B cell (primary cell): ENCODE results near the gene PCDH1. TPM values are rescaled to one million over a fixed set of nuclear protein-coding genes. Genes with fewer than 3 reads are reported as not detected.

Experiments used
- ATAC-seq: fragments of 200-7000 bp; cut with Tn5 transposase; one replicate; pipeline ENCODE4 v1.10.0; 2021; ENCODE audit warnings: low read depth, mild to moderate bottlenecking, moderate number of reproducible peaks, moderate library complexity
- CTCF ChIA-PET: fragments of 350-600 bp; sonication (Branson Sonifier 250); formaldehyde crosslinking; loops from one replicate; lab custom pipeline; 2021; ENCODE audit warnings: antibody characterized with exemption, inconsistent platforms; lab: Charles Lee
- POLR2A ChIA-PET: fragments of 350-600 bp; sonication (Branson Sonifier 250); formaldehyde crosslinking; loops from one replicate; lab custom pipeline; 2021; ENCODE audit warnings: antibody characterized with exemption; lab: Charles Lee
- DNase-seq: peaks from one replicate; pipeline ENCODE4 v3.0.0; 2013
- H2AFZ ChIP-seq: 2 replicates; pipeline ENCODE4 v1.6.1; 2012; ENCODE audit warnings: mild to moderate bottlenecking, low read depth, low read length; ENCODE audit not compliant: insufficient read depth, poor library complexity, severe bottlenecking
- H3K27ac ChIP-seq, 2 donors: 1 replicate in 1 of 2; 2 replicates in 1 of 2; pipeline ENCODE4 v1.5.1; 2012 to 2013; ENCODE audit warnings: low read length in 2 of 2, mild to moderate bottlenecking in 2 of 2, moderate library complexity in 1 of 2
- H3K27me3 ChIP-seq, 4 experiments: fragments of 200-600 bp in 1 of 4; sonication (generic) in 1 of 4; replicated peaks in 1 of 4; 1 replicate in 2 of 4; 2 replicates in 2 of 4; pipeline versions ENCODE4 v1.6.1 to v1.7.0; 2013 to 2016; ENCODE audit warnings: low read length in 3 of 4, mild to moderate bottlenecking in 2 of 4, mixed read lengths in 1 of 4, moderate library complexity in 1 of 4; ENCODE audit not compliant: insufficient read depth in 4 of 4, control insufficient read depth in 3 of 4; ENCODE audit errors: control extremely low read depth in 1 of 4
- H3K36me3 ChIP-seq, 2 experiments: replicated peaks in 1 of 2; 1 replicate in 1 of 2; 2 replicates in 1 of 2; pipeline versions ENCODE4 v1.6.1 to v1.7.1; 2013; ENCODE audit warnings: low read length in 1 of 2; ENCODE audit not compliant: insufficient read depth in 2 of 2, control insufficient read depth in 1 of 2; ENCODE audit errors: control extremely low read depth in 1 of 2, extremely low read depth in 1 of 2
- H3K4me1 ChIP-seq, 2 donors: fragments of 200-600 bp in 1 of 2; sonication (generic) in 1 of 2; 1 replicate in 1 of 2; 2 replicates in 1 of 2; pipeline versions ENCODE4 v1.5.1 to v1.6.1; 2013 to 2017; ENCODE audit warnings: low read length in 2 of 2; ENCODE audit not compliant: control insufficient read depth in 2 of 2, insufficient read depth in 2 of 2
- H3K4me2 ChIP-seq: replicated peaks from 2 replicates; pipeline ENCODE3; 2012; ENCODE audit warnings: mild to moderate bottlenecking, low read depth, low read length; ENCODE audit not compliant: poor library complexity, severe bottlenecking
- H3K4me3 ChIP-seq, 5 experiments: fragments of 200-600 bp in 1 of 5; sonication (generic) in 1 of 5; 1 replicate in 3 of 5; 2 replicates in 2 of 5; pipeline versions ENCODE4 v1.5.1 to v1.7.0; 2011 to 2016; ENCODE audit warnings: low read length in 4 of 5, mild to moderate bottlenecking in 4 of 5, low read depth in 2 of 5, control low read depth in 1 of 5, moderate library complexity in 1 of 5; ENCODE audit not compliant: insufficient read depth in 1 of 5; ENCODE audit errors: control extremely low read depth in 1 of 5, extremely low read depth in 1 of 5
- H3K79me2 ChIP-seq: fragments of 200-600 bp; sonication (generic); one replicate; pipeline ENCODE4 v1.6.0; 2016; ENCODE audit warnings: low read length; ENCODE audit not compliant: control insufficient read depth, insufficient read depth
- H3K9ac ChIP-seq: fragments of 200-600 bp; sonication (generic); 2 replicates; pipeline ENCODE4 v1.6.1; 2017; ENCODE audit warnings: mild to moderate bottlenecking, low read length, moderate library complexity
- H3K9me3 ChIP-seq, 3 donors: one replicate each; pipeline versions ENCODE4 v1.6.1 to v1.7.1; 2013; ENCODE audit warnings: low read length in 2 of 3; ENCODE audit not compliant: control insufficient read depth in 2 of 3, insufficient read depth in 1 of 3; ENCODE audit errors: control extremely low read depth in 1 of 3
- H4K20me1 ChIP-seq: 2 replicates; pipeline ENCODE4 v1.6.0; 2012; ENCODE audit warnings: mild to moderate bottlenecking, low read length; ENCODE audit not compliant: insufficient read depth, control insufficient read depth, poor library complexity, severe bottlenecking
- H3K27ac Mint-ChIP-seq: one replicate; pipeline ENCODE4 v1.8.0; 2021; ENCODE audit warnings: mixed read lengths
- H3K27me3 Mint-ChIP-seq: one replicate; pipeline ENCODE4 v1.8.0; 2021; ENCODE audit warnings: mixed read lengths
- H3K4me1 Mint-ChIP-seq: one replicate; pipeline ENCODE4 v1.8.0; 2021; ENCODE audit warnings: mixed read lengths
- H3K4me3 Mint-ChIP-seq: one replicate; pipeline ENCODE4 v1.8.0; 2021; ENCODE audit warnings: mixed read lengths
- H3K9me3 Mint-ChIP-seq: one replicate; pipeline ENCODE4 v1.8.0; 2022; ENCODE audit warnings: mixed read lengths; ENCODE audit not compliant: insufficient read depth
- EZH2 ChIP-seq: IDR thresholded peaks from 2 replicates; pipeline ENCODE4 v1.6.1; 2012; ENCODE audit warnings: borderline replicate concordance, low read depth, mild to moderate bottlenecking, moderate library complexity, low read length; ENCODE audit not compliant: insufficient read depth, poor library complexity, severe bottlenecking
- WGBS: methylation state at CpG from one replicate; pipeline ENCODE4 v1.1.5; 2013; ENCODE audit warnings: missing lambda C conversion rate; ENCODE audit not compliant: insufficient coverage; 5-methylcytosine and 5-hydroxymethylcytosine counted together
- intact Hi-C: fragments of 100-400 bp; cut with micrococcal nuclease; formaldehyde crosslinking; loops from one replicate; pipeline ENCODE4 v1.10.0; 2022
- polyA plus RNA-seq: library from polyadenylated mRNA; depleted of rRNA; stranded (reverse); fragments of >200 nt; gene quantifications from 2 replicates; pipeline ENCODE4 v1.2.3, GENCODE V29; 2012
- total RNA-seq, 2 donors: library from RNA; stranded (reverse); fragments of 120-200 nt in 1 of 2; gene quantifications; 1 replicate in 1 of 2; 2 replicates in 1 of 2; pipeline versions ENCODE4 v1.2.3 to v1.2.4, GENCODE V29; 2013 to 2022
- TF ChIP-seq, protein P1 (sequence below): fragments of 200-600 bp; IDR thresholded peaks from one replicate; pipeline ENCODE4 v1.8.0; 2022; ENCODE audit warnings: antibody characterized with exemption, mild to moderate bottlenecking

The PCDH1 gene
- total and polyA plus RNA-seq, 2 donors (not counting 1 experiment from before 2014, with no cell fraction given) = 0.06 TPM; not detected in 1

DNA sequence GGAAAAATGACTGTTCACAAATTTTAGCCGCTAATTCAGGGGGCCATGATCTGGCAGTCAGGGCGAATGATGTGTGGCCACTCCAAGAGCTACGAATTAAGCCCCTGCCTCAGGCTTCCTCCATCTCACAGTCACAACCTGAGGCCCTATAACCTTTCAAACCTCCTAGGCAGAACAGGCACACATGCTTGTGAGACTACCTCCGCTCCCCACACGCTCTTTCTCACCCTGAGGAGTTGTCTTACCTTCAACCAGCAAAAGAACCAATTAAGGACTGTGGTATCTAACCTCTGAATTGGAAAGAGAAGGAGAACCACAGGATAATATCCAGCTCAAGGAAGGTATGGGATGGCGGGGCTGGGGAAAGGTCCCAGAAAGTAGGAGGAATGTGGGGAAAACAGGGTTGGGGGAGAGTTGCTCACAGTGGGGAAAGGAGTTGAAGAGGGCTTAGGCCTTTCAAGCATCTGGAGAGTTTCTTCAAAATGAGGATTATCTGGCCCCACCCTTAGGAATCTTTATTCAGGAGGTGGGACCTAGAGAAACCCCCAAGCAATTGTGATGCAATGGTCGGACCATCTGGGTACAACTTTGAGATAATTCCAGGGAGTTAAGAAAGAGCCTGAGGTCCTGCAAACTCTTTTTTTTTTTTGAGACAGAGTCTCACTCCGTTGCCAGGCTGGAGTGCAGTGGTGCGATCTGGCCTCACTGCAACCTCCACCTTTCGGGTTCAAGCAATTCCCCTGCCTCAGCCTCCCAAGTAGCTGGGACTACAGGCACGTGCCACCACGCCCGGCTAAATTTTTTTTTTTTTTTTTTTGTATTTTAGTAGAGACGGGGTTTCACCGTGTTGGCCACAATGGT lies 5.5 kb downstream of the PCDH1 start:
- TF ChIP-seq EZH2 = no peak
- TF ChIP-seq, protein P1, sequence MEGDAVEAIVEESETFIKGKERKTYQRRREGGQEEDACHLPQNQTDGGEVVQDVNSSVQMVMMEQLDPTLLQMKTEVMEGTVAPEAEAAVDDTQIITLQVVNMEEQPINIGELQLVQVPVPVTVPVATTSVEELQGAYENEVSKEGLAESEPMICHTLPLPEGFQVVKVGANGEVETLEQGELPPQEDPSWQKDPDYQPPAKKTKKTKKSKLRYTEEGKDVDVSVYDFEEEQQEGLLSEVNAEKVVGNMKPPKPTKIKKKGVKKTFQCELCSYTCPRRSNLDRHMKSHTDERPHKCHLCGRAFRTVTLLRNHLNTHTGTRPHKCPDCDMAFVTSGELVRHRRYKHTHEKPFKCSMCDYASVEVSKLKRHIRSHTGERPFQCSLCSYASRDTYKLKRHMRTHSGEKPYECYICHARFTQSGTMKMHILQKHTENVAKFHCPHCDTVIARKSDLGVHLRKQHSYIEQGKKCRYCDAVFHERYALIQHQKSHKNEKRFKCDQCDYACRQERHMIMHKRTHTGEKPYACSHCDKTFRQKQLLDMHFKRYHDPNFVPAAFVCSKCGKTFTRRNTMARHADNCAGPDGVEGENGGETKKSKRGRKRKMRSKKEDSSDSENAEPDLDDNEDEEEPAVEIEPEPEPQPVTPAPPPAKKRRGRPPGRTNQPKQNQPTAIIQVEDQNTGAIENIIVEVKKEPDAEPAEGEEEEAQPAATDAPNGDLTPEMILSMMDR = no peak
- H3K9me3 ChIP-seq = peaks cover 0 to 11% (median 0%) of the 10 kb centered on the region in 3 donors
- WGBS = 84% methylated on average over 11 of the region's 15 CpGs
- H3K4me3 Mint-ChIP-seq = no peak overlapping the region
- peaks cover 22 to 23% of the 10 kb centered on the region in 2 donors for H3K4me1 ChIP-seq
- peaks cover 16% of the 10 kb centered on the region for H3K4me1 Mint-ChIP-seq
- no peak overlapping the region for H3K4me3 ChIP-seq
- peaks cover 73% of the 10 kb centered on the region for H3K27me3 Mint-ChIP-seq
- ATAC-seq (no peak), DNase-seq (no peak)
- POLR2A ChIA-PET = no interaction called here
- H3K36me3 ChIP-seq = no peaks in the 10 kb centered on the region
- no peak overlapping the region for H3K27ac ChIP-seq
- no peak overlapping the region for H3K27ac Mint-ChIP-seq
- no peaks in the 10 kb centered on the region for H3K9me3 Mint-ChIP-seq
- no peak overlapping the region for H2AFZ ChIP-seq
- H3K9ac ChIP-seq = no peak overlapping the region
- H3K4me2 ChIP-seq = no peak overlapping the region
- H3K27me3 ChIP-seq = peaks cover 0 to 59% (median 27%) of the 10 kb centered on the region in 4 experiments
- no peaks in the 10 kb centered on the region for H3K79me2 ChIP-seq
- no peaks in the 10 kb centered on the region for H4K20me1 ChIP-seq
- intact Hi-C loops = no loop called here
- CTCF ChIA-PET = interaction anchor here (1.2 kb wide), 1 partner anchor 181 kb away, joined by 5 read pairs; no protein-coding TSS in a partner anchor

DNA sequence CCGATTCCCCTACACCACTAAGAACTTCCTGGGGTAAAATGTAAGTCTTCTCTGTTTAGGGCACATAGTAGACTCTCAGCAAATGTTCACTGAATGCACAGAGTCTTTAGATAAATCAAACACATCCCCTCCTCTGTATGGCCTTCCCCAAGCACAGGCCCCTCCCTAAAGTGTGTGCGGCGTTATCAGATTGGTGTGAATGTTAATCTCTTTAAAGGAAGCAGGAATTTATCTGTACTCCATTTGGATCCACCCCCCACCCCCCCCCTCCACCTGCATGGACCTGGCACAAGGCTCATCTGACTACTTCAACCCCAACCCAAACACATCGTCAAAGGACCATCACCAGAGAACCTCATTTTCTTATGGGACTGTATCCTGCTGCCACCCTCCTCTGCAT lies 6.3 kb downstream of the PCDH1 start:
- H3K4me2 ChIP-seq = no peak overlapping the region
- H3K27ac ChIP-seq = no peak overlapping the region
- intact Hi-C loops = no loop called here
- Mint-ChIP-seq H3K27me3 (peaks cover 68% of the 10 kb centered on the region), H3K4me3 (no peak overlapping the region), H3K9me3 (no peaks in the 10 kb centered on the region), H3K27ac (no peak overlapping the region), H3K4me1 (peaks cover 8% of the 10 kb centered on the region)
- peaks cover 14 to 15% of the 10 kb centered on the region in 2 donors for H3K4me1 ChIP-seq
- H2AFZ ChIP-seq = no peak overlapping the region
- peaks cover 0 to 7% (median 0%) of the 10 kb centered on the region in 3 donors for H3K9me3 ChIP-seq
- CTCF ChIA-PET = no interaction called here
- no peaks in the 10 kb centered on the region for H4K20me1 ChIP-seq
- H3K36me3 ChIP-seq = no peaks in the 10 kb centered on the region
- no peak overlapping the region for H3K9ac ChIP-seq
- no peak for ATAC-seq
- no peak overlapping the region for H3K4me3 ChIP-seq
- WGBS = no CpG with 5 or more reads among the region's 4 CpGs
- POLR2A ChIA-PET = no interaction called here
- H3K79me2 ChIP-seq = no peaks in the 10 kb centered on the region
- H3K27me3 ChIP-seq = peaks cover 0 to 50% (median 18%) of the 10 kb centered on the region in 4 experiments
- no peak for DNase-seq
- no peak for TF ChIP-seq EZH2
